T1000 (cell line): ENCODE measurements around the gene CBR3.

Experiments used
- DNase-seq: peaks from one replicate; lab custom pipeline; 2025; ENCODE audit warnings: mixed read lengths; lab: John Stamatoyannopoulos, UW

Gene CBR3

GRCh38 chr21:36185523-36185922 is 50.6 kb downstream of the CBR3 start:
- no peak for DNase-seq

GRCh38 chr21:36186081-36186480 is 51.2 kb downstream of the CBR3 start:
- DNase-seq, result no peak

- no peak for DNase-seq
Measured at GRCh38 chr21:36186506-36187399, 51.9 kb downstream of the CBR3 start.

GRCh38 chr21:36188081-36188681 is 53.3 kb downstream of the CBR3 start:
- DNase-seq, result no peak

GRCh38 chr21:36188937-36189336 is 54.1 kb downstream of the CBR3 start:
- DNase-seq, result no peak

- DNase-seq, result no peak
Measured at GRCh38 chr21:36190736-36191135, 55.9 kb downstream of the CBR3 start.

GRCh38 chr21:36193200-36193599 is 58.3 kb downstream of the CBR3 start:
- DNase-seq, result peak; percentile 51

GRCh38 chr21:36194024-36194423 is 59.1 kb downstream of the CBR3 start:
- no peak for DNase-seq

GRCh38 chr21:36195613-36196012 is 60.7 kb downstream of the CBR3 start:
- DNase-seq, result no peak
